CD4-positive, alpha-beta T cell (primary cell): Measurements from ENCODE around the gene CRYZ. TPM values are rescaled to one million over a fixed set of nuclear protein-coding genes. Genes with fewer than 3 reads are reported as not detected.

Source experiments
- ATAC-seq: fragments of 200-7000 bp; cut with Tn5 transposase; one replicate; pipeline ENCODE4 v1.10.0; 2022; ENCODE audit warnings: mild to moderate bottlenecking; ENCODE audit not compliant: poor library complexity
- CTCF ChIA-PET: fragments of 350-600 bp; sonication (Branson Sonifier 250); formaldehyde crosslinking; loops from one replicate; lab custom pipeline; 2021; ENCODE audit warnings: antibody characterized with exemption, inconsistent platforms; lab: Charles Lee
- POLR2A ChIA-PET: fragments of 350-600 bp; sonication (Branson Sonifier 250); formaldehyde crosslinking; loops from one replicate; lab custom pipeline; 2021; ENCODE audit warnings: antibody characterized with exemption, inconsistent platforms; lab: Charles Lee
- DNase-seq, 14 experiments: peaks; one replicate each; pipeline ENCODE4 v3.0.0-alpha.2; 2013 to 2020; ENCODE audit warnings: mixed read lengths in 2 of 14
- H3K27ac ChIP-seq, 2 donors: one replicate each; pipeline versions ENCODE4 v1.5.1 to v1.7.0; 2013; ENCODE audit warnings: low read length in 2 of 2, low read depth in 1 of 2, mild to moderate bottlenecking in 1 of 2
- H3K27me3 ChIP-seq, 2 experiments: 1 replicate in 1 of 2; 2 replicates in 1 of 2; pipeline versions ENCODE4 v1.6.1 to v1.7.0; 2013; ENCODE audit warnings: low read length in 2 of 2, control low read depth in 1 of 2, mild to moderate bottlenecking in 1 of 2, moderate library complexity in 1 of 2; ENCODE audit not compliant: insufficient read depth in 2 of 2, control insufficient read depth in 1 of 2
- H3K36me3 ChIP-seq: one replicate; pipeline ENCODE4 v1.6.1; 2013; ENCODE audit warnings: low read length, control low read depth; ENCODE audit not compliant: insufficient read depth
- H3K4me1 ChIP-seq: one replicate; pipeline ENCODE4 v1.6.1; 2013; ENCODE audit warnings: low read length, control low read depth; ENCODE audit not compliant: insufficient read depth
- H3K4me3 ChIP-seq: one replicate; pipeline ENCODE4 v1.5.1; 2013; ENCODE audit warnings: mild to moderate bottlenecking, low read length, moderate library complexity
- H3K9me3 ChIP-seq, 2 experiments: 1 replicate in 1 of 2; 2 replicates in 1 of 2; pipeline versions ENCODE4 v1.6.1 to v1.7.0; 2013; ENCODE audit warnings: low read length in 2 of 2, mild to moderate bottlenecking in 2 of 2, control low read depth in 1 of 2, moderate library complexity in 1 of 2; ENCODE audit not compliant: control insufficient read depth in 1 of 2, insufficient read depth in 1 of 2
- H3K27ac Mint-ChIP-seq: one replicate; pipeline ENCODE4 v1.8.0; 2020; ENCODE audit warnings: mixed read lengths
- H3K27me3 Mint-ChIP-seq: one replicate; pipeline ENCODE4 v1.8.0; 2021; ENCODE audit warnings: mixed read lengths
- H3K36me3 Mint-ChIP-seq: one replicate; pipeline ENCODE4 v1.8.0; 2021; ENCODE audit warnings: low read depth, mixed read lengths
- H3K4me1 Mint-ChIP-seq: one replicate; pipeline ENCODE4 v1.8.0; 2021; ENCODE audit warnings: low read depth, mixed read lengths
- H3K4me3 Mint-ChIP-seq: one replicate; pipeline ENCODE4 v1.8.0; 2020; ENCODE audit warnings: mild to moderate bottlenecking, mixed read lengths
- H3K9me3 Mint-ChIP-seq: one replicate; pipeline ENCODE4 v1.8.0; 2020; ENCODE audit warnings: mixed read lengths
- intact Hi-C, 2 experiments: fragments of 100-400 bp; cut with DNase I in 1 of 2; cut with micrococcal nuclease in 1 of 2; formaldehyde crosslinking; loops; one replicate each; pipeline versions ENCODE4 v1.15.1 to v1.9.0; 2023 to 2025; cut with DNase I, micrococcal nuclease
- total RNA-seq, 174 experiments: library from RNA in 2 of 174; stranded (reverse) in 2 of 174; gene quantifications; one replicate each; pipeline ENCODE4 v1.2.3 and lab custom pipeline; 2021 to 2026
- TF ChIP-seq, protein P1 (sequence below): fragments of 200-600 bp; IDR thresholded peaks from one replicate; pipeline ENCODE4 v1.8.0; 2022; ENCODE audit warnings: antibody characterized with exemption, mild to moderate bottlenecking

CRYZ gene
- total RNA-seq, 2 experiments from 2014 or later, result 4.6 to 6.2 TPM

DNA sequence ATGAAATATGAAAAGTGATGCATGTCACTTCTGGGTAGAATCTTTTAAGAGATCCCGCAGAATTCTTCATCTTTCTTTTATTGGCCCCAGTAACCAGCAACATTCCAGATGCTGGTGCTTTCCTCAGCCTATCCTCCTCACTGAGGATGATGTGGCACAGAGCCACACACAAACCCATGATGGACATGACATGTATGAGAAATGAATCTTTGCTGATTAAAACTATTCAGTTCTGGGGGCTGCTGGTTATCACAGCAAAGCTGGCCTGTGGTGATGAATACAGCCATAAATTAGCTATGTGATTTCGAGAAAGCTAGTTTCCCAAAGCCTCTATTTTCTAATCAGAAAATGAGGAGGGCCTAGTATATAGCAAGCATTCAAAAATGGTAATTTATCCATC is 51.0 kb downstream of the CRYZ start:
- H3K36me3 Mint-ChIP-seq, result no peaks in the 10 kb centered on the region
- no peak overlapping the region for H3K4me3 Mint-ChIP-seq
- H3K4me1 ChIP-seq, result no peaks in the 10 kb centered on the region
- TF ChIP-seq, protein P1, sequence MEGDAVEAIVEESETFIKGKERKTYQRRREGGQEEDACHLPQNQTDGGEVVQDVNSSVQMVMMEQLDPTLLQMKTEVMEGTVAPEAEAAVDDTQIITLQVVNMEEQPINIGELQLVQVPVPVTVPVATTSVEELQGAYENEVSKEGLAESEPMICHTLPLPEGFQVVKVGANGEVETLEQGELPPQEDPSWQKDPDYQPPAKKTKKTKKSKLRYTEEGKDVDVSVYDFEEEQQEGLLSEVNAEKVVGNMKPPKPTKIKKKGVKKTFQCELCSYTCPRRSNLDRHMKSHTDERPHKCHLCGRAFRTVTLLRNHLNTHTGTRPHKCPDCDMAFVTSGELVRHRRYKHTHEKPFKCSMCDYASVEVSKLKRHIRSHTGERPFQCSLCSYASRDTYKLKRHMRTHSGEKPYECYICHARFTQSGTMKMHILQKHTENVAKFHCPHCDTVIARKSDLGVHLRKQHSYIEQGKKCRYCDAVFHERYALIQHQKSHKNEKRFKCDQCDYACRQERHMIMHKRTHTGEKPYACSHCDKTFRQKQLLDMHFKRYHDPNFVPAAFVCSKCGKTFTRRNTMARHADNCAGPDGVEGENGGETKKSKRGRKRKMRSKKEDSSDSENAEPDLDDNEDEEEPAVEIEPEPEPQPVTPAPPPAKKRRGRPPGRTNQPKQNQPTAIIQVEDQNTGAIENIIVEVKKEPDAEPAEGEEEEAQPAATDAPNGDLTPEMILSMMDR, result no peak
- DNase-seq, result no peak
- ChIA-PET CTCF (no interaction called here), POLR2A (no interaction called here)
- no peaks in the 10 kb centered on the region for H3K36me3 ChIP-seq
- ATAC-seq, result no peak
- no peak overlapping the region for H3K27ac ChIP-seq
- H3K9me3 Mint-ChIP-seq, result no peaks in the 10 kb centered on the region
- intact Hi-C loops, result no loop called here
- no peak overlapping the region for H3K4me3 ChIP-seq
- no peaks in the 10 kb centered on the region for H3K4me1 Mint-ChIP-seq
- H3K27me3 Mint-ChIP-seq, result peaks cover 22% of the 10 kb centered on the region
- no peaks in the 10 kb centered on the region for H3K9me3 ChIP-seq
- H3K27me3 ChIP-seq, result peaks cover 0 to 4% of the 10 kb centered on the region in 2 experiments
- H3K27ac Mint-ChIP-seq, result no peak overlapping the region

DNA sequence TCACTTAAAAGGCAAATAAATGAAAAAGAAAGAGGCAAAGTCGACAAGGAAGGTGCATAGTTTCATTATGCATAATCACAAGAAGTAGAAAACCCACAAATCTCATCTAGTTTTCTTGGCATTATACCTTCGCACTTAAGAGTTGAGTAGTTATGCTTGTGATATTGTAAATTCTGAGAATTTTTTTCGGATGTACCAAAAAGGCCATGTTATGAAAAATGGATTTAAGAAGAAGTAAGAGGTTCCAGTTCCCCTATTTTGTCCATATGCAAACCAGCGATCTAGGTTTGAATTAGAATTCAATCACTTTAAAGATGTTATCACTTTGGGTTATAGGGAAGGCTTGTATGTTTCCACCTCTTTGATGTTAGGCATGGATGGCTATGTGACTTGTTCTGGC is 51.4 kb downstream of the CRYZ start:
- no peaks in the 10 kb centered on the region for H3K36me3 ChIP-seq
- H3K4me1 ChIP-seq, result no peaks in the 10 kb centered on the region
- ATAC-seq (no peak), DNase-seq (no peak)
- H3K27me3 ChIP-seq, result peaks cover 0 to 4% of the 10 kb centered on the region in 2 experiments
- TF ChIP-seq, protein P1, result no peak
- Mint-ChIP-seq H3K4me3 (no peak overlapping the region), H3K27ac (no peak overlapping the region), H3K36me3 (no peaks in the 10 kb centered on the region), H3K9me3 (no peaks in the 10 kb centered on the region), H3K27me3 (peaks cover 17% of the 10 kb centered on the region), H3K4me1 (no peaks in the 10 kb centered on the region)
- CTCF ChIA-PET, result no interaction called here
- H3K4me3 ChIP-seq, result no peak overlapping the region
- intact Hi-C loops, result no loop called here
- POLR2A ChIA-PET, result no interaction called here
- H3K9me3 ChIP-seq, result no peaks in the 10 kb centered on the region
- H3K27ac ChIP-seq, result no peak overlapping the region

DNA sequence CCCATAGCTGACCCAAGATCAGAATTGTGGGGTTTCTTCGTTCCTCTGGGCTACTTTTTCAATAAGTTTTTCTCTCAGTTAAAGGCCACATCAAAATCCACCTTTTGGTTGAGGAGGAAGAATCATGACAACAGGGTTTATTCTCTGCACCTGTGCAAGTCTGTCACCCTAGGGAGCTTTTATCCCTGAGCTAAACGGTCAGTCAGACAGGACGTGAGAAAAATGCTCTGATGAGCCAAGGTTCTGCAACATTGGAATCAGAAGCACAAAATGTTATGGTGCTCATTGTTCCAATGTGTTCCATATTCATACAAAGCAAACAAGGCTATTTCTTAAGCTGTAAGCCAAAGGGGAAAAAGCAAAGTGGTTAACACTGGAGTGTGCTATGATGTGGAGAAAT is 51.8 kb downstream of the CRYZ start:
- Histone ChIP-seq H3K27ac (no peak overlapping the region), H3K9me3 (no peaks in the 10 kb centered on the region), H3K27me3 (peaks cover 0 to 4% of the 10 kb centered on the region in 2 experiments), H3K4me1 (no peaks in the 10 kb centered on the region), H3K4me3 (no peak overlapping the region), H3K36me3 (no peaks in the 10 kb centered on the region)
- TF ChIP-seq, protein P1, result no peak
- CTCF ChIA-PET, result interaction anchor here (0.6 kb wide), 1 partner anchor 106 kb away, joined by 3 read pairs; no protein-coding TSS in a partner anchor
- no peak for DNase-seq
- POLR2A ChIA-PET, result no interaction called here
- Mint-ChIP-seq H3K36me3 (no peaks in the 10 kb centered on the region), H3K9me3 (no peaks in the 10 kb centered on the region), H3K27me3 (peaks cover 21% of the 10 kb centered on the region), H3K27ac (no peak overlapping the region), H3K4me3 (no peak overlapping the region), H3K4me1 (no peaks in the 10 kb centered on the region)
- intact Hi-C loops, result no loop called here
- no peak for ATAC-seq
